Measurements from ENCODE around the gene CPNE2. TPM values are rescaled to one million over a fixed set of nuclear protein-coding genes. Genes with fewer than 3 reads are reported as not detected.
A peak's percentile ranks its signal among the peaks of the same experiment; 100 is the strongest.
"Not testable (repeated sequence)": the region's sequence is repeated elsewhere in the genome, so short reads cannot be mapped to it uniquely, and the experiment has no call there.

Gene CPNE2
- total RNA-seq, 3 donors from 2014 or later (not counting 1 experiment from before 2014, with no cell fraction given) = 2.0 to 2.6 (median 2.4) TPM

DNA sequence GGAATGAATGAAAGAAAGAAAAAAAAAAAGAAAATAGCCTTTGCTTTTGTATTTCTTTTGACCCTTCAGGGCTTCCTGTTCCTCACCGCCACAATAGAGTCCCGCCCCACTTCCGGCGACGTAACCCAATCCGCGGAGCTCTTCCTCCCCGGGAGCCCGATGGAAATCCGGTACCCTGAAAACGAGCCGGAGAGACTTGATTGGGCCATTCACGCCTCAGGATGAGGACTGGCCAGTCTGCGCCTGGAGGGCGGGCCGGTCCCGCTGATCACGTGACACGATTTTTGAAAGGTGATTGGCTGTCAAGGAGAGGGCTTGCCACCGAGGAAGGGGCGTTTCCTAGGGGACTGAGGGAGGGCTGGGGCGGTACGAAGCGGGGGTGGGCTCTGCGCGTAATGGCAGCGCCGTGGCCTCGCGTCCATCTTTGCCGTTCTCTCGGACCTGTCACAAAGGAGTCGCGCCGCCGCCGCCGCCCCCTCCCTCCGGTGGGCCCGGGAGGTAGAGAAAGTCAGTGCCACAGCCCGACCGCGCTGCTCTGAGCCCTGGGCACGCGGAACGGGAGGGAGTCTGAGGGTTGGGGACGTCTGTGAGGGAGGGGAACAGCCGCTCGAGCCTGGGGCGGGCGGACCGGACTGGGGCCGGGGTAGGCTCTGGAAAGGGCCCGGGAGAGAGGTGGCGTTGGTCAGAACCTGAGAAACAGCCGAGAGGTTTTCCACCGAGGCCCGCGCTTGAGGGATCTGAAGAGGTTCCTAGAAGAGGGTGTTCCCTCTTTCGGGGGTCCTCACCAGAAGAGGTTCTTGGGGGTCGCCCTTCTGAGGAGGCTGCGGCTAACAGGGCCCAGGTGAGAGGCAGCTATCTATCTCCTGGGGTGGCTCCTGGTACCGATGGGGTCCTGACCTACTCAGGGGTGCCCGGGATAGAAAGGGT lies 93.8 kb downstream of the CPNE2 start, which contains the start of the genes PSME3IP1 and RSPRY1:
Gene PSME3IP1 (minus strand): TSS at position 95 of the 927 bp plus-strand sequence. CDS start 12,185 bp downstream, outside the sequence.
Gene RSPRY1 (plus strand): TSS at position 385 of the 927 bp plus-strand sequence. CDS start 18,330 bp downstream, outside the sequence.
- Mint-ChIP-seq H3K4me3 (peak within 1 kb of the TSS; percentile 100), H3K27ac (peak within 1 kb of the TSS; percentile 98 to 99), H3K27me3 (ENCODE audit: low read depth in 2 of 2) (no peaks in the 10 kb centered on the region), H3K36me3 (no peaks in the 10 kb centered on the region), H3K9me3 (no peaks in the 10 kb centered on the region), H3K4me1 (peaks cover 49 to 50% of the 10 kb centered on the region in 2 donors)
- Histone ChIP-seq H3K4me1 (ENCODE audit: control insufficient read depth, insufficient read depth, low read length) (peaks cover 21% of the 10 kb centered on the region), H3K9me3 (ENCODE audit: control insufficient read depth, insufficient read depth, low read length) (no peaks in the 10 kb centered on the region), H3K36me3 (ENCODE audit: control insufficient read depth, insufficient read depth, low read length) (no peaks in the 10 kb centered on the region), H3K27me3 (ENCODE audit: control insufficient read depth, insufficient read depth, low read length) (no peaks in the 10 kb centered on the region), H3K4me3 (ENCODE audit: low read length) (peak within 1 kb of the TSS; percentile 98), H3K27ac (ENCODE audit: low read length) (peak within 1 kb of the TSS; percentile 96)
- ATAC-seq (peak; percentile 88 to 95 (median 93)), DNase-seq (peak; percentile 95 to 100)
- intact Hi-C loops (cut with micrococcal nuclease) = loop anchor here (2.0 to 5.0 kb wide), 4 partner anchors 59 to 551 kb away; partner anchors contain the start of genes ARL2BP and KATNB1
- under 1% methylated on average over 64 of the region's 64 CpGs for WGBS (ENCODE audit: insufficient coverage)
- no peak for TF ChIP-seq CTCF (IDR thresholded peaks at IDR 0.05)

DNA sequence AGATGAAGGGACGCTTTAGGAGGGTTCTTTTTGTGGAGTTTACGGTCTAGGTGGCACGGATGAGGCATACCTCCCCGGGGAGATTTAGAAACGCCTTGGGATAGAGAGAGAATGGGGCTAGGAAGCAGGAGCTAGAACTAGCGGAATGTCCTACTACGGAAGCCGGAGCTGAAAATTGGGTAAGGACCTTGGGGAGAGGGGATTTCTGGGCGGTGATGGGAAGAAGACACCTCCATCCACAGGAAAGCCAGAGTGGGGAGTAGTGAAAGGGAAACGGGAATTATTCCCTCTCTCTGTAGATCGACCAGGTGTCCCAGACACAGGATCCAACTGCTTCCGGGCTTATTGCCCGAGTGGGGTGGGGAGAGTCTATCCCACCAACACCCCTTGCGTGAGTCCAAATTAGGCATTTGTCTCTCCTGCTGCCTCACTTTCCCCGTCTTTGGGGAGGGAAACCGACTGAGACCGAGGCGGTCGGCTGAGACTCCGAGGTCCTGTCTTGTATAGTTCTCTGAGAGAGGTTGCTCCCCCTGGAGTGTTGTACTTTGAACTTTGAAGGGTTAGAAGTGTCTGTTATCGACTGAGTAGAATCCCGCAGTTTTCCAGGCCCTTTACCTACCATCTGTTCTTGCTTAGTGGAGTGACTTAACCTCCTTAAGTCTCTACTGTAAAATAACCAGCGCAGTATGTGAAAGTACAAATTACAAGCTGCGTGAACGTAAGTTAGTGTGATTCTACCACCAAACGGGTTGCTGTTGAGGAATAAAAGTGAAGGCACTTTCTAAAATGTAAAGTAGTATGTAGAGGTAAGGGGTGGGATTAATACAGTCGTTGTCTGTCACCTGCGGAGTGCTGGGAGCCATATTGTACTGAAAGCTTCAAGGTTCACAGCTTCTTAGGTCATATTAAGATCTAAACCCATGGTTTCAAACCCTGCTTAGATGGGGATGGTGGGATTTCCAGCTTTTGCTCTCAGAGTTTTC lies 94.8 kb downstream of the CPNE2 start:
- H3K4me1 Mint-ChIP-seq = peaks cover 45 to 47% of the 10 kb centered on the region in 2 donors
- peak overlapping the region; percentile 98 for H3K4me3 ChIP-seq (ENCODE audit: low read length)
- H3K36me3 ChIP-seq (ENCODE audit: control insufficient read depth, insufficient read depth, low read length) = no peaks in the 10 kb centered on the region
- H3K27me3 ChIP-seq (ENCODE audit: control insufficient read depth, insufficient read depth, low read length) = no peaks in the 10 kb centered on the region
- peak overlapping the region; percentile 96 for H3K27ac ChIP-seq (ENCODE audit: low read length)
- DNase-seq (peak; percentile 17 to 56), ATAC-seq (no peak)
- H3K27me3 Mint-ChIP-seq (ENCODE audit: low read depth in 2 of 2) = no peaks in the 10 kb centered on the region
- H3K4me1 ChIP-seq (ENCODE audit: control insufficient read depth, insufficient read depth, low read length) = peaks cover 21% of the 10 kb centered on the region
- 1% methylated on average over 24 of the region's 28 CpGs for WGBS (ENCODE audit: insufficient coverage)
- H3K27ac Mint-ChIP-seq = peak overlapping the region; percentile 98 to 99
- H3K36me3 Mint-ChIP-seq = no peaks in the 10 kb centered on the region
- no peaks in the 10 kb centered on the region for H3K9me3 Mint-ChIP-seq
- no peaks in the 10 kb centered on the region for H3K9me3 ChIP-seq (ENCODE audit: control insufficient read depth, insufficient read depth, low read length)
- peak overlapping the region; percentile 100 for H3K4me3 Mint-ChIP-seq
- TF ChIP-seq CTCF (IDR thresholded peaks at IDR 0.05) = no peak
- intact Hi-C loops (cut with micrococcal nuclease) = loop anchor here (2.0 to 5.0 kb wide), 4 partner anchors 58 to 550 kb away; partner anchors contain the start of genes ARL2BP and KATNB1

DNA sequence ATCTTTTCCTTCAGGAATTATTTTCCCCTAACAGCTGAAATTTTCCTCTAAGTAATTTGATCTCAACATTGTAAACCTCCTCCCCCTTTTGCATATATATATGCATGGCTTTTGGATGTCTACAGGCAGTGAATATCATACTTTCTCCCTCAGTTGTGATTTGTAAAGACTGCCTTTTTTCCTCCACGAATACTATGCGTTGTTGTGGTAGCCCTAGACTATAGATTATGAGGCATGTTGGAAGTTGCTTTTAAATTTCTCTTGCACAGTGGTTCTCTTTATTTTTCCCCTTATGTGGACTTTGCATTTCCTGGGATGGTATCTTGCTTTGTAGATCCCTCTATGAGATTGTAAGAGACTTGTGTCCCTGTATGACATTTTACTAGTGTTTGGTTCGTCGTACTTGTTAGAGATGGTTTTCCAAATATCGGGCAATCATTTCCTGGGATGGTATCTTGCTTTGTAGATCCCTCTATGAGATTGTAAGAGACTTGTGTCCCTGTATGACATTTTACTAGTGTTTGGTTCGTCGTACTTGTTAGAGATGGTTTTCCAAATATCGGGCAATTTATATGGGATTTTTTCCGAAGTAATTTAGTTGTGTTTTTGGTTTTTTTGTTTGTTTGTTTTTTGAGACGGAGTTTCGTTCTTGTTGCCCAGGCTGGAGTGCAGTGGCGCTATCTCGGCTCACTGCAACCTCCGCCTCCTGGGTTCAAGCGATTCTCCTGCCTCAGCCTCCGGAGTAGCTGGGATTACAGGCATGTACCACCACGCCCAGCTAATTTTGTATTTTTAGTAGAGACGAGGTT lies 95.7 kb downstream of the CPNE2 start:
- H3K27ac ChIP-seq (ENCODE audit: low read length) = peak overlapping the region; percentile 96
- H3K4me1 ChIP-seq (ENCODE audit: control insufficient read depth, insufficient read depth, low read length) = peaks cover 21% of the 10 kb centered on the region
- intact Hi-C loops (cut with micrococcal nuclease) = loop anchor here (2.0 to 5.0 kb wide), 4 partner anchors 57 to 549 kb away; partner anchors contain the start of genes ARL2BP and KATNB1
- not testable (repeated sequence) for H3K36me3 Mint-ChIP-seq; H3K36me3 ChIP-seq (ENCODE audit: control insufficient read depth, insufficient read depth, low read length); ATAC-seq; H3K27me3 ChIP-seq (ENCODE audit: control insufficient read depth, insufficient read depth, low read length); H3K9me3 Mint-ChIP-seq; H3K4me3 ChIP-seq (ENCODE audit: low read length); DNase-seq; H3K9me3 ChIP-seq (ENCODE audit: control insufficient read depth, insufficient read depth, low read length); H3K27me3 Mint-ChIP-seq (ENCODE audit: low read depth in 2 of 2)
- H3K27ac Mint-ChIP-seq = peak overlapping the region; percentile 98 to 99
- H3K4me3 Mint-ChIP-seq = peak overlapping the region; percentile 100
- peaks cover 45 to 47% of the 10 kb centered on the region in 2 donors for H3K4me1 Mint-ChIP-seq
- WGBS (ENCODE audit: insufficient coverage) = 94% methylated on average over 16 of the region's 18 CpGs
